Right lobe of liver (tissue), 4 donors: Measurements from ENCODE around the gene ST6GALNAC5.

ENCODE experiments used
- CTCF ChIP-seq, 4 donors: fragments of 200-600 bp in 3 of 4; fragments of 450-650 bp in 1 of 4; IDR thresholded peaks; one replicate each; pipeline versions ENCODE4 v1.5.1 to v1.8.0; 2016 to 2022; ENCODE audit warnings: antibody characterized with exemption in 4 of 4, mild to moderate bottlenecking in 2 of 4
- POLR2A ChIP-seq: fragments of 450-650 bp; IDR thresholded peaks from one replicate; pipeline ENCODE4 v1.6.1; 2017; ENCODE audit warnings: antibody characterized with exemption, mild to moderate bottlenecking
- donor health status: DM: no; HTN: no; CAD: no.
- donor health status: DM: no; HTN: no; CAD: no.
- donor health status: DM: no; HTN: yes; CAD: no.

- TF ChIP-seq CTCF (IDR thresholded peaks at IDR 0.05) (no peak), POLR2A (no peak)
Observed at GRCh38 chr1:77084457-77084856, 217.2 kb downstream of the ST6GALNAC5 start.
